ENCODE measurements around the gene SSH2. TPM values are rescaled to one million over a fixed set of nuclear protein-coding genes. Genes with fewer than 3 reads are reported as not detected.

Gene SSH2
- total RNA-seq, 2 experiments from 2014 or later = 62.9 to 65.8 TPM

GRCh38 chr17:29648005-29648404 lies 282.0 kb downstream of the SSH2 start:
- Mint-ChIP-seq H3K4me1 (peaks cover 1% of the 10 kb centered on the region), H3K36me3 (ENCODE audit: low read depth) (peaks cover 47% of the 10 kb centered on the region), H3K27ac (no peak overlapping the region), H3K9me3 (no peaks in the 10 kb centered on the region), H3K4me3 (no peak overlapping the region), H3K27me3 (no peaks in the 10 kb centered on the region)
- POLR2A ChIA-PET = interaction anchor here (0.6 to 0.7 kb wide), 2 partner anchors 113 to 139 kb away, joined by 3 read pairs; no protein-coding TSS in a partner anchor
- CTCF ChIA-PET = interaction anchor here (0.8 to 1.7 kb wide), 3 partner anchors 9 to 283 kb away, joined by 3 to 8 read pairs (median 4); no protein-coding TSS in a partner anchor
- DNase-seq = no peak

GRCh38 chr17:29645515-29646051 lies 284.4 kb downstream of the SSH2 start:
- Mint-ChIP-seq H3K9me3 (no peaks in the 10 kb centered on the region), H3K27ac (no peak overlapping the region), H3K27me3 (no peaks in the 10 kb centered on the region), H3K4me1 (peaks cover 5% of the 10 kb centered on the region), H3K36me3 (ENCODE audit: low read depth) (peaks cover 44% of the 10 kb centered on the region), H3K4me3 (no peak overlapping the region)
- ChIA-PET CTCF (interaction anchor here (0.7 kb wide), 1 partner anchor 353 kb away, joined by 5 read pairs; no protein-coding TSS in a partner anchor), POLR2A (no interaction called here)
- no peak for DNase-seq

DNA sequence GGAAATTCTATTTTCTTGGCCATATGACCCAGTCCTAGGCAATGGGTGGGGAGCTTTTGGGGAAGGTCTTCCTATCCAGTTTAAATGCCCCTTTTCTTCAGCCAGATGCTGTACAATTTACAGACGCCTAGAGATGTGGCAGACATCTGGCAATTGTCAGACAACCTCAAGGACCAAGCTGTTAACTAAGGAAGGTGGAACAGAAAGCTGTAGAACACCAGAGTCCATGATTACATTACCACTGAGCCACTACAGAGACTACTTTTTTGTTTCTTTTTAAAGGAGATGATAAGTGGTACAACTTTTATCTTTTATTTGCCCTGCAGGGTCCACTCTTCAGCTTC lies 286.2 kb downstream of the SSH2 start:
- ChIA-PET POLR2A (interaction anchor here (1.6 to 2.1 kb wide), 2 partner anchors 26 to 62 kb away, joined by 6 to 8 read pairs; no protein-coding TSS in a partner anchor), CTCF (interaction anchor here (0.6 to 2.3 kb wide), 3 partner anchors 27 to 288 kb away, joined by 3 to 10 read pairs (median 3); no protein-coding TSS in a partner anchor)
- Mint-ChIP-seq H3K4me3 (no peak overlapping the region), H3K27ac (no peak overlapping the region), H3K36me3 (ENCODE audit: low read depth) (peaks cover 33% of the 10 kb centered on the region), H3K9me3 (no peaks in the 10 kb centered on the region), H3K27me3 (no peaks in the 10 kb centered on the region), H3K4me1 (peaks cover 20% of the 10 kb centered on the region)
- no peak for DNase-seq

DNA sequence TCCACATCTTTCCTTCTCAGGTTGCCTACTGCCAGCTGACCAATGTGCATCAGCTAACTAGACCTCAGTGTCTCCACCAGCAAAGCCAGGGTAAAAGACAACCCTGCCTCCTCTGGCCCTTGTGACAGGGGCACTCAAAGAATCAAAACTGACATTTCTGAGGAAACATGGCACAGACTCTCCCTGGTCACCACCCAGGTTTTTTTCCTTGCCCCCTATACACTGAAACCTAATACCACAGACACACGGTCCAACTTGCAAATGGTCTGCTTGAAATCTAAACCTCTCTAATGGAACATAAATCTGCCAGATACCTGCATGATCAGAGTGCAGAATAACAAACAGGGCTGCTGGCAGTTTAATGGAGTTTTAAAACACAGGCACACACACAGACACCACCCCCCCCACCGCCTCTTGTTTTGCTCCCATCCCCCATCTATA lies 287.8 kb downstream of the SSH2 start:
- H3K4me3 Mint-ChIP-seq = no peak overlapping the region
- no peak for DNase-seq
- H3K27me3 Mint-ChIP-seq = no peaks in the 10 kb centered on the region
- peaks cover 20% of the 10 kb centered on the region for H3K4me1 Mint-ChIP-seq
- no peak overlapping the region for H3K27ac Mint-ChIP-seq
- peaks cover 23% of the 10 kb centered on the region for H3K36me3 Mint-ChIP-seq (ENCODE audit: low read depth)
- no peaks in the 10 kb centered on the region for H3K9me3 Mint-ChIP-seq
- ChIA-PET POLR2A (interaction anchor here (0.6 to 2.1 kb wide), 3 partner anchors 25 to 1466 kb away, joined by 3 to 8 read pairs (median 3); no protein-coding TSS in a partner anchor), CTCF (interaction anchor here (0.9 to 4.2 kb wide), 4 partner anchors 12 to 290 kb away, joined by 5 to 114 read pairs (median 8); no protein-coding TSS in a partner anchor)

- ChIA-PET CTCF (interaction anchor here (2.1 to 4.2 kb wide), 2 partner anchors 137 to 163 kb away, joined by 14 to 114 read pairs; no protein-coding TSS in a partner anchor), POLR2A (interaction anchor here (0.6 to 2.8 kb wide), 3 partner anchors 121 to 154 kb away, joined by 3 to 19 read pairs (median 3); no protein-coding TSS in a partner anchor)
- Mint-ChIP-seq H3K4me3 (no peak overlapping the region), H3K36me3 (ENCODE audit: low read depth) (peaks cover 28% of the 10 kb centered on the region), H3K4me1 (peaks cover 20% of the 10 kb centered on the region), H3K27me3 (no peaks in the 10 kb centered on the region), H3K9me3 (no peaks in the 10 kb centered on the region), H3K27ac (no peak overlapping the region)
- DNase-seq = no peak
Measured at GRCh38 chr17:29640981-29641642, 288.9 kb downstream of the SSH2 start.

GRCh38 chr17:29640413-29640812 lies 289.6 kb downstream of the SSH2 start:
- H3K9me3 Mint-ChIP-seq = no peaks in the 10 kb centered on the region
- H3K27ac Mint-ChIP-seq = no peak overlapping the region
- peaks cover 28% of the 10 kb centered on the region for H3K36me3 Mint-ChIP-seq (ENCODE audit: low read depth)
- H3K4me1 Mint-ChIP-seq = peaks cover 19% of the 10 kb centered on the region
- H3K27me3 Mint-ChIP-seq = no peaks in the 10 kb centered on the region
- ChIA-PET CTCF (interaction anchor here (0.9 to 4.2 kb wide), 14 partner anchors 9 to 290 kb away, joined by 3 to 114 read pairs (median 8); partner anchors contain the start of genes CORO6 and SSH2), POLR2A (interaction anchor here (1.2 to 3.4 kb wide), 4 partner anchors 23 to 290 kb away, joined by 11 to 24 read pairs (median 15); partner anchors contain the start of gene SSH2)
- no peak overlapping the region for H3K4me3 Mint-ChIP-seq
- DNase-seq = no peak

DNA sequence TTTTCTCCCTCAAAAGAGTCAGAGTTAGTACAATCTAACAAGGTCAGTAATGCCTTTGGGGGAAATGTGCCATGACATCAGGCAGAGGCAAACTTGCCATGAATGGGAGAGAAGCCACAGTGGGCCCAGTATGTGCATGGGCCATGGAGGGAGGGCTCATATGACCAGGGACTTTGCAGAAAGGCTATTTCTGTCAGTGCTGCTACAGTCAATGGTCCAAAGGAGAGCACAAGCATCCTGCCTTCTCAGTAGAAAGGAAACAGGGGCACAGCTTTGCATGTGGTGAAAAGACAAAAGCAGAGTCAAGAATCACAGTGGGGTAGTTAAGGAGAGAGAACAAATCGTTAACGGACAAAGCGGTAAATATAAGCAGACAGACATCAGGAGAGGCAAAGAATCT lies 296.1 kb downstream of the SSH2 start:
- H3K27ac Mint-ChIP-seq = peak overlapping the region; percentile 5
- CTCF ChIA-PET = interaction anchor here (2.7 to 3.6 kb wide), 2 partner anchors 17 to 146 kb away, joined by 7 to 16 read pairs; no protein-coding TSS in a partner anchor
- no peak overlapping the region for H3K4me3 Mint-ChIP-seq
- POLR2A ChIA-PET = interaction anchor here (1.0 to 1.3 kb wide), 2 partner anchors 9 to 297 kb away, joined by 3 to 4 read pairs; no protein-coding TSS in a partner anchor
- peaks cover 46% of the 10 kb centered on the region for H3K36me3 Mint-ChIP-seq (ENCODE audit: low read depth)
- H3K9me3 Mint-ChIP-seq = no peaks in the 10 kb centered on the region
- H3K4me1 Mint-ChIP-seq = peaks cover 17% of the 10 kb centered on the region
- no peaks in the 10 kb centered on the region for H3K27me3 Mint-ChIP-seq
- no peak for DNase-seq

DNA sequence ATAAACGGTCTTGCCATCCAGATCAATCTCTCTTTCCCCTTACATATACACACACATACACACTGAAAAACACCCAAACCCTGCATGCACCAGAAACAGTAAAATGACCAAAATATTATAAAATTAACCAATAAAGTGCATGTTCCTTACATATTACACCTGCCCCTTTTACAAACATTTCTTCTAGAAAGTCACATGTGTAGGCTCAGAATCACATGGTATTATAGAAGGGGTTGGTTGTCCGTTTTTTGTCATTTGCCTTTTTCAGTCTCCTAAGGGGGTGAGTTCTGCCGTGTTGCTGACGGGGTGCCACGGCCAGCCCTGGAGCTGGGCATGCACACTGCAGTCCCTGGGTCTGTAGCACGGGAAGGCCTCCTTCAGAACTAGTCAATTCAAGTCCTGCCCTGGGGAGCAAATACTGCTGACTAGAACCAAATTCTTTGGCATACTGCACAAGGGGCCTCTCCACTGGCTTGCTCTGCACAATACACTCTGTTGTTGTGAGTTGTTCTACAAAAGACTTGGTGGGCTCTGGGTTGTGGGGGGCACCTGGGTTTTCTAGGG lies 299.3 kb downstream of the SSH2 start:
- peaks cover 43% of the 10 kb centered on the region for H3K36me3 Mint-ChIP-seq (ENCODE audit: low read depth)
- no peaks in the 10 kb centered on the region for H3K9me3 Mint-ChIP-seq

DNA sequence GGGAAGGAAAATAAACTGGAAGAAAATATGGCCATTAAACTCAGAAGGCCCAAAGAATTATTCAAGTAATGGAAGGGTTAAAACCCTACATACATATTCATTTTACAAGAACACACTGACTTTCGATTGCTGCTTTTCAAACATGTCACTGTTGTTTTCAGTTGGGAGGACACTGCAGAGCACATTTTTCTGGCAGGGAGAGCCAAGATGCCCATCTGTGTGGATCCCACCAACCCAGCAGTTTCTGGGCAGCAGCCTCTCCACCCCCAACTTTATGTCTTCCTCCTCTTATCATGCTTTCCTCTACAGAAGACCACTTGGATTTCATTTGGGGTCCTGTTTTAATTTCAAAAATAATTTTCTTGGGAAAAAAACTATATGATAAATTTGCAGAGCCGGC lies 300.2 kb downstream of the SSH2 start:
- ChIA-PET CTCF (no interaction called here), POLR2A (interaction anchor here (0.9 to 3.8 kb wide), 2 partner anchors 12 to 13 kb away, joined by 3 to 20 read pairs; no protein-coding TSS in a partner anchor)
- Mint-ChIP-seq H3K36me3 (ENCODE audit: low read depth) (peaks cover 45% of the 10 kb centered on the region), H3K27ac (no peak overlapping the region), H3K4me3 (no peak overlapping the region), H3K27me3 (no peaks in the 10 kb centered on the region), H3K9me3 (no peaks in the 10 kb centered on the region), H3K4me1 (peaks cover 33% of the 10 kb centered on the region)
- no peak for DNase-seq

More for the DNA sequence above, 299.3 kb downstream of the SSH2 start:
- H3K4me1 Mint-ChIP-seq = peaks cover 24% of the 10 kb centered on the region
- no peak for DNase-seq
- H3K27me3 Mint-ChIP-seq = no peaks in the 10 kb centered on the region
- ChIA-PET POLR2A (interaction anchor here (0.9 kb wide), 1 partner anchor 14 kb away, joined by 3 read pairs; no protein-coding TSS in a partner anchor), CTCF (no interaction called here)
- no peak overlapping the region for H3K4me3 Mint-ChIP-seq
- no peak overlapping the region for H3K27ac Mint-ChIP-seq

DNA sequence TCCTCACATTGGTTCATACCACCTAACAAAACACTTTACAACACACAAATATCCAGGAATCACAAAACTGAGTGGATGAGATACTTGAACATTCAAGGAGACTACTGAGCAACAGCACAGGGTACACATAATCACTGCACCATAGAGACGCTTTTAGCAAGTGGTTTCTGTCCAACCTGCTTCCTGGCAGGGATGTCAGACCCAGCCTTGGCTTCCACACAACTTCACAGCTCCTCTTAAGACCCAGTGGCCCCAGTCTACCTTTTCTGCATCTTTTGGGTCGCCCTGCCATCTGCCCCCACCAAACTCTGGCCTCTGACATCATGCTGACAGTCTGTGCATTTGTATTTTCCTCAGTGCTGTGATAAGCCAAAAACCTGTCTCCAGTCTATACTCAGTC lies 301.4 kb downstream of the SSH2 start:
- H3K9me3 Mint-ChIP-seq = no peaks in the 10 kb centered on the region
- no peak overlapping the region for H3K4me3 Mint-ChIP-seq
- DNase-seq = no peak
- no peaks in the 10 kb centered on the region for H3K27me3 Mint-ChIP-seq
- H3K4me1 Mint-ChIP-seq = peaks cover 39% of the 10 kb centered on the region
- peaks cover 39% of the 10 kb centered on the region for H3K36me3 Mint-ChIP-seq (ENCODE audit: low read depth)
- POLR2A ChIA-PET = interaction anchor here (3.8 kb wide), 1 partner anchor 10 kb away, joined by 20 read pairs; no protein-coding TSS in a partner anchor
- H3K27ac Mint-ChIP-seq = no peak overlapping the region
- CTCF ChIA-PET = interaction anchor here (0.9 to 1.1 kb wide), 3 partner anchors 11 to 12 kb away, joined by 3 to 4 read pairs (median 4); no protein-coding TSS in a partner anchor

DNA sequence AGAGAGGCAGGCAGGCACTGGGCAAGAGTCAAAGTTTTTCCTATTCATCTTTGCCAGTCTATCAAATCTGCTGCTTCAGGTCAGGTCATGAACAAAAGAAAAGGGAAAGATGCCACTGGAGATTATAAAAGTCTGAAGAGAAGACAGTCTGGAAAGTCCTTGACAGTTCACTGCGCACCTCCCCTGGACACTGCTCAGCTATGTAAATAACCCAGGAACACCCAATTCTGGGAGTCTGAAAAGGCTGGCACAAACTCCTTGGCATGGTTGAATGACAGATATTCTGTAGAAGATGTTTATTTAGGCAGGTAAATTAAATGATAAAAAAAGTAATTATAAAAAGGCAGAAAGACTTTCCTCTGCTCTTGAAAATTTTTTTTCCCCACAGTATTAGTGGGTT lies 302.1 kb downstream of the SSH2 start:
- Mint-ChIP-seq H3K4me3 (no peak overlapping the region), H3K4me1 (peaks cover 44% of the 10 kb centered on the region)

DNA sequence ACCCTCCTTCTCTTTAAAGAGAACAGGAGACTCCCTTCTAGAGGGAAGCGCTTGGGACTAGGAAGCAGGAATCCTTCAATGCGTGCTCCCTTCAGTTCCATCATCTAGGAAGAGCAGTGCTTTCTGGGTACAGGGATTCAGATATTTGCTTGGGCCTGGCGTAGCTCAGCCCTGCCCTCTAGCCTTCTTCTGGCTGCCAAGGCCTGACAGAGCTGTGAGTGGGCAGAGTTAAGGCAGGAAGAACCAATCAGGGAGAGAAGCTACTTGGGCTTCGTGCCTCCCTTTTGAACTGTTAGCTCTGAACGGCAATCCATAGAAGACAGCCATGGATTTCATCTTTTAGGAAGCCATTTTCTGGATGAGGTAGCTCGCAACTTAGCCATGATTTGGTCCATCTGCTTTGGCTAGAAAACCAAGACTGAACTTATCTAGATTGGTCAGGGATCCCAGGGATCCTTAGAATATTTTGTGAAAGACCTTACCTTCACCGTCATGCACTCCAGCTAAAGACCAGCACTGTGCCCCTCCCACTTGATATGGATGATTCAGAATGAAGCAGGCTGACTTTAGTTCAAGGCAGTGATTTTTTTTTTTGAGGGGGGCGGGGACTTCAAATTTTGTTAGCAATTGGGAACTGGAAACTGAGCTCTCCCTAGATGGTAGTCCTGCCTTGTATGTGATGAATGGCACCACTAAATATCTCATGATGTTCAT lies 304.8 kb downstream of the SSH2 start:
- peaks cover 9% of the 10 kb centered on the region for H3K27me3 Mint-ChIP-seq
- CTCF ChIA-PET = interaction anchor here (0.6 to 2.9 kb wide), 7 partner anchors 8 to 165 kb away, joined by 3 to 11 read pairs (median 6); partner anchors contain the start of gene ABHD15
- peaks cover 19% of the 10 kb centered on the region for H3K36me3 Mint-ChIP-seq (ENCODE audit: low read depth)
- no peak for DNase-seq
- POLR2A ChIA-PET = interaction anchor here (0.7 to 1.9 kb wide), 4 partner anchors 8 to 57 kb away, joined by 3 to 8 read pairs (median 5); no protein-coding TSS in a partner anchor
- H3K4me1 Mint-ChIP-seq = peaks cover 51% of the 10 kb centered on the region
- H3K9me3 Mint-ChIP-seq = no peaks in the 10 kb centered on the region
- H3K27ac Mint-ChIP-seq = no peak overlapping the region
- no peak overlapping the region for H3K4me3 Mint-ChIP-seq

More for the DNA sequence above, 302.1 kb downstream of the SSH2 start:
- Mint-ChIP-seq H3K9me3 (no peaks in the 10 kb centered on the region), H3K27ac (no peak overlapping the region), H3K36me3 (ENCODE audit: low read depth) (peaks cover 36% of the 10 kb centered on the region), H3K27me3 (no peaks in the 10 kb centered on the region)
- ChIA-PET POLR2A (interaction anchor here (3.8 kb wide), 1 partner anchor 10 kb away, joined by 20 read pairs; no protein-coding TSS in a partner anchor), CTCF (interaction anchor here (1.5 to 2.1 kb wide), 2 partner anchors 11 kb away, joined by 8 to 12 read pairs; no protein-coding TSS in a partner anchor)
- DNase-seq = no peak

Measured in activated CD4-positive, alpha-beta memory T cell treated with anti-CD3 and anti-CD28 coated beads, Interleukin-2, amount 10 ng/mL, durations not matched to agents 7 days and 5 days (primary cell).